CD4-positive, alpha-beta T cell treated with Interleukin-6 for 4 hours (primary cell): ENCODE results near the gene STX10.

ENCODE experiments used
- DNase-seq: peaks from one replicate; pipeline ENCODE4 v3.0.0-alpha.2; 2020; ENCODE audit warnings: mixed read lengths

Gene STX10

GRCh38 chr19:13099073-13099999 is 50.8 kb downstream of the STX10 start:
- DNase-seq, result peak; percentile 87

- peak; percentile 66 for DNase-seq
Measured at GRCh38 chr19:13098277-13099072, 51.7 kb downstream of the STX10 start.

GRCh38 chr19:13097463-13098258 is 52.5 kb downstream of the STX10 start:
- peak; percentile 30 for DNase-seq

GRCh38 chr19:13097033-13097462 is 53.1 kb downstream of the STX10 start:
- no peak for DNase-seq

GRCh38 chr19:13095934-13096927 is 53.9 kb downstream of the STX10 start:
- DNase-seq, result no peak

GRCh38 chr19:13095393-13095784 is 54.8 kb downstream of the STX10 start:
- DNase-seq, result peak; percentile 30

GRCh38 chr19:13094771-13095392 is 55.3 kb downstream of the STX10 start:
- DNase-seq, result peak; percentile 9

GRCh38 chr19:13094106-13094504 is 56.1 kb downstream of the STX10 start:
- DNase-seq, result no peak
